GM12892 (cell line): Measurements from ENCODE around the gene METTL24.

Source experiments
- DNase-seq: peaks from one replicate; pipeline ENCODE4 v3.0.0; 2011; ENCODE audit not compliant: insufficient read length
- FAIRE-seq: peaks from 2 replicates; lab custom pipeline; 2011; peaks lifted over from hg19 to GRCh38; lab: Jason Lieb, UNC
- POLR2A ChIP-seq: IDR thresholded peaks from 2 replicates; pipeline ENCODE4 v1.6.1; 2011; ENCODE audit warnings: low read depth, low read length, control low read depth
- POLR2AphosphoS5 ChIP-seq: IDR thresholded peaks from 2 replicates; pipeline ENCODE4 v1.6.1; 2011; ENCODE audit warnings: low read depth, low read length, control low read depth

Gene METTL24

DNA sequence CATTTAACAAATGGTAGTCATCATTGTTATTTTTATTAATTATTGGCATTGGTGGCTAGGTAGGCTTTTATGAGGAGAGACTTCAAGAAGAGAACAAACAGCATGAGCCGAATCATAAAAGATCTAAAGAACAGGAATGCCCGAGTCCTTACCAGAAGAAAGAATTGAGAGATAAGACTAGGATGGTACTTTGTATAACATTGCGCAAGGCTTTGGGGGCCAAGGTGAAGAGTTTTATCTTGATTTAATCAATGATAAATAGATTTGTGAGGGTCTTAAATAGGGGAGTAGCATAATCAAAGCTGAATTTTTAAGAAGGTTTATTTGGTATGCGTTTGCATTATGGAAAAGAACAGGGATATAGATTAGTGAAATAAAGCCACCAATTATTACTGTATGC is 162.5 kb downstream of the METTL24 start:
- DNase-seq (no peak), FAIRE-seq (no peak)
- TF ChIP-seq POLR2A = no peak
- TF ChIP-seq POLR2AphosphoS5 = no peak
